ENCODE results near the gene RNU11.
A peak's percentile ranks its signal among the peaks of the same experiment; 100 is the strongest.

Gene RNU11

GRCh38 chr1:28604962-28605361 is 43.4 kb upstream of the RNU11 start:
- H3K9me3 ChIP-seq (replicated peaks in 1 of 2; ENCODE audit: control insufficient read depth in 2 of 2, insufficient read depth in 1 of 2, low read depth in 1 of 2, low read length in 2 of 2): no peaks in the 10 kb centered on the region
- no peak overlapping the region for H3K4me2 ChIP-seq (ENCODE audit: insufficient read depth, low read length, poor library complexity, severe bottlenecking)
- no peak overlapping the region for H2BK5ac ChIP-seq (ENCODE audit: low read length)
- no peak overlapping the region for H3K18ac ChIP-seq (ENCODE audit: low read length)
- no peaks in the 10 kb centered on the region for H3K79me1 ChIP-seq (ENCODE audit: low read depth, low read length)
- H3K9ac ChIP-seq (ENCODE audit: low read depth, low read length, poor library complexity): no peak overlapping the region
- H4K91ac ChIP-seq (ENCODE audit: low read depth, low read length, poor library complexity): no peak overlapping the region
- no CpG with 5 or more reads among the region's 6 CpGs for WGBS, 2 donors (ENCODE audit: extremely low coverage in 2 of 2, insufficient read length in 2 of 2, insufficient replicate concordance in 1 of 2)
- no peak overlapping the region for H2BK12ac ChIP-seq (ENCODE audit: low read length)
- H2AFZ ChIP-seq (ENCODE audit: low read length): no peak overlapping the region
- H3K27me3 ChIP-seq (ENCODE audit: control insufficient read depth in 3 of 3, insufficient read depth in 3 of 3, low read depth in 1 of 3, low read length in 3 of 3): no peaks in the 10 kb centered on the region
- no peak overlapping the region for H3K14ac ChIP-seq (ENCODE audit: low read length)
- H3K23ac ChIP-seq (ENCODE audit: low read depth, low read length, poor library complexity): no peak overlapping the region
- H3K4me1 ChIP-seq (ENCODE audit: control insufficient read depth in 2 of 2, insufficient read depth in 1 of 2, low read depth in 1 of 2, low read length in 2 of 2): peaks cover 0 to 9% of the 10 kb centered on the region in 2 donors
- H2BK15ac ChIP-seq (ENCODE audit: low read length): no peak overlapping the region
- no peak overlapping the region for H3K27ac ChIP-seq (replicated peaks; ENCODE audit: low read length)
- H3K4ac ChIP-seq (ENCODE audit: low read length): no peak overlapping the region
- no peak overlapping the region for H3K4me3 ChIP-seq (ENCODE audit: low read length in 2 of 2)
- H2AK5ac ChIP-seq (ENCODE audit: low read depth, low read length): no peak overlapping the region
- no peak for DNase-seq (ENCODE audit: low spot score)
- H2BK120ac ChIP-seq (ENCODE audit: low read depth, low read length): no peak overlapping the region
- peaks cover 16 to 80% of the 10 kb centered on the region in 2 donors for H3K36me3 ChIP-seq (replicated peaks in 1 of 2; ENCODE audit: control insufficient read depth in 2 of 2, insufficient read depth in 2 of 2, low read length in 2 of 2)
- no peak overlapping the region for H4K8ac ChIP-seq (ENCODE audit: low read depth, low read length)

- Histone ChIP-seq H3K9me3 (replicated peaks in 1 of 2; ENCODE audit: control insufficient read depth in 2 of 2, insufficient read depth in 1 of 2, low read depth in 1 of 2, low read length in 2 of 2) (no peaks in the 10 kb centered on the region), H3K14ac (ENCODE audit: low read length) (no peak overlapping the region), H3K9ac (ENCODE audit: low read depth, low read length, poor library complexity) (no peak overlapping the region), H2BK15ac (ENCODE audit: low read length) (no peak overlapping the region), H3K4me3 (ENCODE audit: low read length in 2 of 2) (no peak overlapping the region), H4K8ac (ENCODE audit: low read depth, low read length) (no peak overlapping the region), H2AK5ac (ENCODE audit: low read depth, low read length) (no peak overlapping the region), H3K27me3 (ENCODE audit: control insufficient read depth in 3 of 3, insufficient read depth in 3 of 3, low read depth in 1 of 3, low read length in 3 of 3) (no peaks in the 10 kb centered on the region), H2BK5ac (ENCODE audit: low read length) (no peak overlapping the region), H3K36me3 (replicated peaks in 1 of 2; ENCODE audit: control insufficient read depth in 2 of 2, insufficient read depth in 2 of 2, low read length in 2 of 2) (peaks cover 15 to 88% of the 10 kb centered on the region in 2 donors), H2AFZ (ENCODE audit: low read length) (no peak overlapping the region), H2BK120ac (ENCODE audit: low read depth, low read length) (no peak overlapping the region), H3K4ac (ENCODE audit: low read length) (no peak overlapping the region), H3K23ac (ENCODE audit: low read depth, low read length, poor library complexity) (no peak overlapping the region), H3K79me1 (ENCODE audit: low read depth, low read length) (no peaks in the 10 kb centered on the region), H3K4me1 (ENCODE audit: control insufficient read depth in 2 of 2, insufficient read depth in 1 of 2, low read depth in 1 of 2, low read length in 2 of 2) (peaks cover 0 to 9% of the 10 kb centered on the region in 2 donors), H4K91ac (ENCODE audit: low read depth, low read length, poor library complexity) (no peak overlapping the region), H2BK12ac (ENCODE audit: low read length) (no peak overlapping the region), H3K27ac (replicated peaks; ENCODE audit: low read length) (no peak overlapping the region), H3K4me2 (ENCODE audit: insufficient read depth, low read length, poor library complexity, severe bottlenecking) (no peak overlapping the region), H3K18ac (ENCODE audit: low read length) (no peak overlapping the region)
- WGBS, 2 donors (ENCODE audit: extremely low coverage in 2 of 2, insufficient read length in 2 of 2, insufficient replicate concordance in 1 of 2): no CpG with 5 or more reads among the region's 2 CpGs
- DNase-seq (ENCODE audit: low spot score): no peak
These were observed 41.6 kb upstream of the RNU11 start for GRCh38 chr1:28606771-28607170.

- H3K4ac ChIP-seq (ENCODE audit: low read length): no peak overlapping the region
- no CpG with 5 or more reads among the region's 5 CpGs for WGBS, 2 donors (ENCODE audit: extremely low coverage in 2 of 2, insufficient read length in 2 of 2, insufficient replicate concordance in 1 of 2)
- no peak overlapping the region for H4K8ac ChIP-seq (ENCODE audit: low read depth, low read length)
- no peak overlapping the region for H4K91ac ChIP-seq (ENCODE audit: low read depth, low read length, poor library complexity)
- peaks cover 3% of the 10 kb centered on the region for H3K79me1 ChIP-seq (ENCODE audit: low read depth, low read length)
- H2AFZ ChIP-seq (ENCODE audit: low read length): no peak overlapping the region
- no peak overlapping the region for H2AK5ac ChIP-seq (ENCODE audit: low read depth, low read length)
- H3K27ac ChIP-seq (replicated peaks; ENCODE audit: low read length): no peak overlapping the region
- DNase-seq (ENCODE audit: low spot score): no peak
- no peak overlapping the region for H2BK15ac ChIP-seq (ENCODE audit: low read length)
- peaks cover 13 to 72% of the 10 kb centered on the region in 2 donors for H3K36me3 ChIP-seq (replicated peaks in 1 of 2; ENCODE audit: control insufficient read depth in 2 of 2, insufficient read depth in 2 of 2, low read length in 2 of 2)
- no peaks in the 10 kb centered on the region for H3K27me3 ChIP-seq (ENCODE audit: control insufficient read depth in 3 of 3, insufficient read depth in 3 of 3, low read depth in 1 of 3, low read length in 3 of 3)
- H3K4me3 ChIP-seq (ENCODE audit: low read length in 2 of 2): peak overlapping the region in 1 of 2 donors; percentile 68
- H3K14ac ChIP-seq (ENCODE audit: low read length): no peak overlapping the region
- H2BK120ac ChIP-seq (ENCODE audit: low read depth, low read length): no peak overlapping the region
- no peak overlapping the region for H2BK5ac ChIP-seq (ENCODE audit: low read length)
- H3K18ac ChIP-seq (ENCODE audit: low read length): no peak overlapping the region
- H3K9ac ChIP-seq (ENCODE audit: low read depth, low read length, poor library complexity): no peak overlapping the region
- no peak overlapping the region for H3K4me2 ChIP-seq (ENCODE audit: insufficient read depth, low read length, poor library complexity, severe bottlenecking)
- no peaks in the 10 kb centered on the region for H3K9me3 ChIP-seq (replicated peaks in 1 of 2; ENCODE audit: control insufficient read depth in 2 of 2, insufficient read depth in 1 of 2, low read depth in 1 of 2, low read length in 2 of 2)
- H3K23ac ChIP-seq (ENCODE audit: low read depth, low read length, poor library complexity): no peak overlapping the region
- no peaks in the 10 kb centered on the region for H3K4me1 ChIP-seq (ENCODE audit: control insufficient read depth in 2 of 2, insufficient read depth in 1 of 2, low read depth in 1 of 2, low read length in 2 of 2)
- no peak overlapping the region for H2BK12ac ChIP-seq (ENCODE audit: low read length)
These were observed 35.2 kb upstream of the RNU11 start for GRCh38 chr1:28613175-28613574.

GRCh38 chr1:28631713-28632112 is 16.7 kb upstream of the RNU11 start:
- no peak overlapping the region for H3K4me3 ChIP-seq (ENCODE audit: low read length in 2 of 2)
- no peaks in the 10 kb centered on the region for H3K9me3 ChIP-seq (replicated peaks in 1 of 2; ENCODE audit: control insufficient read depth in 2 of 2, insufficient read depth in 1 of 2, low read depth in 1 of 2, low read length in 2 of 2)
- no peak overlapping the region for H3K9ac ChIP-seq (ENCODE audit: low read depth, low read length, poor library complexity)
- peaks cover 0 to 1% of the 10 kb centered on the region in 2 donors for H3K36me3 ChIP-seq (replicated peaks in 1 of 2; ENCODE audit: control insufficient read depth in 2 of 2, insufficient read depth in 2 of 2, low read length in 2 of 2)
- no peak overlapping the region for H3K23ac ChIP-seq (ENCODE audit: low read depth, low read length, poor library complexity)
- H3K27me3 ChIP-seq (ENCODE audit: control insufficient read depth in 3 of 3, insufficient read depth in 3 of 3, low read depth in 1 of 3, low read length in 3 of 3): no peaks in the 10 kb centered on the region
- 89% methylated on average over 1 of the region's 1 CpG; no CpG with 5 or more reads in 1 of the 2 donors for WGBS, 2 donors (ENCODE audit: extremely low coverage in 2 of 2, insufficient read length in 2 of 2, insufficient replicate concordance in 1 of 2)
- no peak overlapping the region for H2AFZ ChIP-seq (ENCODE audit: low read length)
- no peak overlapping the region for H2BK15ac ChIP-seq (ENCODE audit: low read length)
- no peak overlapping the region for H2BK12ac ChIP-seq (ENCODE audit: low read length)
- no peak overlapping the region for H3K4me2 ChIP-seq (ENCODE audit: insufficient read depth, low read length, poor library complexity, severe bottlenecking)
- no peak overlapping the region for H3K4ac ChIP-seq (ENCODE audit: low read length)
- no peak overlapping the region for H4K8ac ChIP-seq (ENCODE audit: low read depth, low read length)
- DNase-seq (ENCODE audit: low spot score): no peak
- no peak overlapping the region for H4K91ac ChIP-seq (ENCODE audit: low read depth, low read length, poor library complexity)
- no peak overlapping the region for H2BK5ac ChIP-seq (ENCODE audit: low read length)
- no peak overlapping the region for H3K14ac ChIP-seq (ENCODE audit: low read length)
- H2BK120ac ChIP-seq (ENCODE audit: low read depth, low read length): no peak overlapping the region
- no peaks in the 10 kb centered on the region for H3K79me1 ChIP-seq (ENCODE audit: low read depth, low read length)
- H3K27ac ChIP-seq (replicated peaks; ENCODE audit: low read length): no peak overlapping the region
- H3K4me1 ChIP-seq (ENCODE audit: control insufficient read depth in 2 of 2, insufficient read depth in 1 of 2, low read depth in 1 of 2, low read length in 2 of 2): no peaks in the 10 kb centered on the region
- H2AK5ac ChIP-seq (ENCODE audit: low read depth, low read length): no peak overlapping the region
- no peak overlapping the region for H3K18ac ChIP-seq (ENCODE audit: low read length)

All from neuronal stem cell (in vitro differentiated cells).